HCT116 (cell line): ENCODE results near the gene HELT.

Source experiments
- ATF3 ChIP-seq: IDR thresholded peaks from 2 replicates; pipeline ENCODE4 v1.6.1; 2012
- CTCF ChIP-seq, 3 experiments: fragments of 200-600 bp in 1 of 3; sonication (generic) in 1 of 3; IDR thresholded peaks in 2 of 3; conservative IDR thresholded peaks in 1 of 3; 2 replicates each; pipeline ENCODE4 v1.5.1; 2012 to 2017; ENCODE audit warnings: low read depth in 2 of 3, low read length in 2 of 3, antibody characterized with exemption in 1 of 3, borderline replicate concordance in 1 of 3, control low read depth in 1 of 3, mild to moderate bottlenecking in 1 of 3, mixed read lengths in 1 of 3, mixed run types in 1 of 3, moderate library complexity in 1 of 3; ENCODE audit not compliant: insufficient read depth in 1 of 3
- EGR1 ChIP-seq: IDR thresholded peaks from 2 replicates; pipeline ENCODE4 v1.6.1; 2012; ENCODE audit warnings: low read depth
- MAX ChIP-seq: IDR thresholded peaks from 2 replicates; pipeline ENCODE4 v1.6.1; 2012
- POLR2A ChIP-seq: IDR thresholded peaks from 2 replicates; pipeline ENCODE4 v1.7.0; 2011; ENCODE audit warnings: borderline replicate concordance; ENCODE audit not compliant: insufficient read depth, insufficient read length; ENCODE audit errors: extremely low read depth
- POLR2AphosphoS5 ChIP-seq: IDR thresholded peaks from 2 replicates; pipeline ENCODE4 v1.6.1; 2011; ENCODE audit warnings: mild to moderate bottlenecking, low read depth, low read length, moderate library complexity
- ZNF274 ChIP-seq: fragments of 200-500 bp; sonication (Bioruptor generic); IDR thresholded peaks from 2 replicates; pipeline ENCODE4 v1.6.1; 2014; ENCODE audit warnings: mild to moderate bottlenecking, low read depth, low read length, inconsistent platforms

GRCh38 chr4:184972991-184973390 is 45.3 kb upstream of the HELT start:
- TF ChIP-seq EGR1 (no peak), POLR2A (no peak), CTCF (IDR thresholded peaks at IDR 0.05 in 2 of 3, conservative IDR thresholded peaks at IDR 0.05 in 1 of 3; ENCODE audit: borderline replicate concordance in 1 of 3, insufficient read depth in 1 of 3, low read depth in 2 of 3, low read length in 2 of 3) (no peak), MAX (no peak), POLR2AphosphoS5 (no peak), ATF3 (no peak), ZNF274 (no peak)
